ENCODE data around the gene KRT32.

GRCh38 chr17:41420134-41420533 lies 47.1 kb downstream of the KRT32 start:
- TF ChIP-seq SNAI2 (CRISPR knock-in tag; IDR thresholded peaks at IDR 0.05) = no peak
- TF ChIP-seq, protein P1, sequence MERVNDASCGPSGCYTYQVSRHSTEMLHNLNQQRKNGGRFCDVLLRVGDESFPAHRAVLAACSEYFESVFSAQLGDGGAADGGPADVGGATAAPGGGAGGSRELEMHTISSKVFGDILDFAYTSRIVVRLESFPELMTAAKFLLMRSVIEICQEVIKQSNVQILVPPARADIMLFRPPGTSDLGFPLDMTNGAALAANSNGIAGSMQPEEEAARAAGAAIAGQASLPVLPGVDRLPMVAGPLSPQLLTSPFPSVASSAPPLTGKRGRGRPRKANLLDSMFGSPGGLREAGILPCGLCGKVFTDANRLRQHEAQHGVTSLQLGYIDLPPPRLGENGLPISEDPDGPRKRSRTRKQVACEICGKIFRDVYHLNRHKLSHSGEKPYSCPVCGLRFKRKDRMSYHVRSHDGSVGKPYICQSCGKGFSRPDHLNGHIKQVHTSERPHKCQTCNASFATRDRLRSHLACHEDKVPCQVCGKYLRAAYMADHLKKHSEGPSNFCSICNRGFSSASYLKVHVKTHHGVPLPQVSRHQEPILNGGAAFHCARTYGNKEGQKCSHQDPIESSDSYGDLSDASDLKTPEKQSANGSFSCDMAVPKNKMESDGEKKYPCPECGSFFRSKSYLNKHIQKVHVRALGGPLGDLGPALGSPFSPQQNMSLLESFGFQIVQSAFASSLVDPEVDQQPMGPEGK (CRISPR knock-in tag; IDR thresholded peaks at IDR 0.05; ENCODE audit: borderline replicate concordance) = no peak
- no peak for TF ChIP-seq RARB (CRISPR knock-in tag; IDR thresholded peaks at IDR 0.05)
- no peak for TF ChIP-seq ZNF70 (CRISPR knock-in tag; IDR thresholded peaks at IDR 0.05)
- TF ChIP-seq PPARA (CRISPR knock-in tag; IDR thresholded peaks at IDR 0.05; ENCODE audit: borderline replicate concordance) = no peak
- TF ChIP-seq TCF4 (CRISPR knock-in tag; IDR thresholded peaks at IDR 0.05; ENCODE audit: borderline replicate concordance) = no peak
- TF ChIP-seq CSRNP3 (CRISPR knock-in tag; IDR thresholded peaks at IDR 0.05) = no peak
- no peak for TF ChIP-seq ISL1 (CRISPR knock-in tag; IDR thresholded peaks at IDR 0.05)
- TF ChIP-seq ARNTL (CRISPR knock-in tag; IDR thresholded peaks at IDR 0.05; ENCODE audit: borderline replicate concordance, low read depth) = no peak
- TF ChIP-seq ZFP30 (CRISPR knock-in tag; IDR thresholded peaks at IDR 0.05) = no peak
- TF ChIP-seq GLIS3 (CRISPR knock-in tag; IDR thresholded peaks at IDR 0.05) = no peak

Data from SK-N-SH treated with all-trans-retinoic acid at 6 μM for 48 hours (cell line).